HG03571 (cell line): ENCODE measurements around the gene CCDC178.

Experiments
- ATAC-seq: cut with Tn5 transposase; IDR thresholded peaks from one replicate; pipeline ENCODE4 v1.9.1; 2021; ENCODE audit not compliant: unreplicated experiment

Gene CCDC178

GRCh38 chr18:32889615-32890593 lies 550.6 kb downstream of the CCDC178 start:
- ATAC-seq = no peak

GRCh38 chr18:32888306-32888705 lies 552.2 kb downstream of the CCDC178 start:
- no peak for ATAC-seq
